Stimulated activated CD8-positive, alpha-beta memory T cell treated with anti-CD3 and anti-CD28 coated beads, Interleukin-4, amount 100 ng/mL, for 1 hour (primary cell): ENCODE results near the gene TTC33.
A peak's percentile ranks its signal among the peaks of the same experiment; 100 is the strongest.
"Not testable (repeated sequence)": the region's sequence is repeated elsewhere in the genome, so short reads cannot be mapped to it uniquely, and the experiment has no call there.

Experiments used
- DNase-seq, 2 donors: peaks; one replicate each; pipeline ENCODE4 v3.0.0-alpha.2; 2020; ENCODE audit warnings: low read depth in 2 of 2, low spot score in 1 of 2

Gene TTC33

GRCh38 chr5:40680741-40681362 is 74.9 kb downstream of the TTC33 start:
- no peak for DNase-seq

GRCh38 chr5:40679913-40680681 is 75.7 kb downstream of the TTC33 start, which contains the start of gene PTGER4:
TSS of gene PTGER4 (plus strand) at chr5:40679915. CDS start at chr5:40680994, 1,079 bp downstream.
- DNase-seq, result no peak

GRCh38 chr5:40679148-40679912 is 76.4 kb downstream of the TTC33 start:
- peak; percentile 84 to 91 for DNase-seq

DNA sequence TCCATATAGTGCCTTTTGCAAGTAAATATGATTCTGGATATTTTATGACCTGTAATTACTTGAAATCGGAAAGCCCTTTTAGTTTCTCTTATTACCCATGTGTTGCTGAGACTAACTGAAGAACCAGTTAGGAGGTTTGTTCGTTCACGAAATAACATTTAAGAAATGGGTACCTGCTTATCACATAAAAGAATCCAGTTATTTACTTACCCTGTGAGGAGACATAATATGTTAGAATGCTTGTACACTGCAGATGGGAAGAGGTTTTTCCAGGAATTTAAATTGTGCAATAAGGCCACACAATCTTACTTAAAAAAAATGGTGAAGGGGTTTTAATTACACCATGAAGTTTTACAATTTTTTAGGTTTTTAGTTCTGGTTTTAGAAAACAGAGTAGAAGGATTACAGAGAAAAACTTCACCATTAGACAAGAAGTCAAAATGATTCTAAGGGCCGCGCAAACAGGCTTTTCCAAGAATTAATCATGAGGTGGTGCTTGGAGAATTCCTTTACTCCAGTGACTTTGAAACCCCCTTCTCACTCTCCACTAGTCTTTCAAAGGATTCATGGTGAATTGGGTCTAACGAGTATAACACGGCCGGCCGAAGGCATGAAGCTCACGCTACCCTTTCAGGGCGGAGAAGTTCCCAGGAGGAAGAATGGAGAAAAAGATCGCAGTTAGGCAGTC is 77.2 kb downstream of the TTC33 start:
- no peak for DNase-seq

GRCh38 chr5:40678026-40678425 is 77.7 kb downstream of the TTC33 start:
- DNase-seq, result no peak

GRCh38 chr5:40677456-40677855 is 78.3 kb downstream of the TTC33 start:
- no peak for DNase-seq

GRCh38 chr5:40676613-40677343 is 79.0 kb downstream of the TTC33 start:
- DNase-seq, result no peak

- no peak for DNase-seq
Measured at GRCh38 chr5:40675396-40676133, 80.2 kb downstream of the TTC33 start.

DNA sequence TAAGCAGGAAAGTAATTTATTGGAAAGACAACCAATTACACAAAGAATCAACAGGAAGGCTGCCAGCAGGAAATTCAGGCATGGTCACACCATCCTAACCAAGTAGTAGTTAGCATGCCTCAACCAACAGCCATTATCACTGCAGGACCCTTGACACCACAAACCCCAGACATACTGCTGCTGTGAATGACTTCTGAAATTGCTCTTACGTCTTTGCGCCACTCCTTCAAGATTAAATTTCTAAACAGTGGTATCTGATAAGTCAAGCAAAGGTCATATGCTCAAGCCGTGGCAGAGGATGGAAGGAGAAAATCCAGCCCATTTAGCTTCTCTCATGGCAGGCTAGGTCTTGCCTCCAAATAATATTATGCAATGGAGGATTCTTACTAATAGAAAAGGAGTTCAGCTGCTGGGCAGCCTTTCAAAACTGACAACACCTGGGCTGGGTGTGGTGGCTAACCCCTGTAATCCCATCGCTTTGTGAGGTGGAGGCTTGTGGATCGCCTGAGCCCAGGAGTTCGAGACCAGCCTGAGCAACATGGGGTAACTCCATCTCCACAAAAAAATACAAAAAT is 81.0 kb downstream of the TTC33 start:
- DNase-seq, result no peak

- DNase-seq, result no peak
Measured at GRCh38 chr5:40672425-40672824, 83.3 kb downstream of the TTC33 start.

- DNase-seq, result no peak
Measured at GRCh38 chr5:40669606-40670390, 86.0 kb downstream of the TTC33 start.

- no peak for DNase-seq
Measured at GRCh38 chr5:40667161-40667663, 88.5 kb downstream of the TTC33 start.

DNA sequence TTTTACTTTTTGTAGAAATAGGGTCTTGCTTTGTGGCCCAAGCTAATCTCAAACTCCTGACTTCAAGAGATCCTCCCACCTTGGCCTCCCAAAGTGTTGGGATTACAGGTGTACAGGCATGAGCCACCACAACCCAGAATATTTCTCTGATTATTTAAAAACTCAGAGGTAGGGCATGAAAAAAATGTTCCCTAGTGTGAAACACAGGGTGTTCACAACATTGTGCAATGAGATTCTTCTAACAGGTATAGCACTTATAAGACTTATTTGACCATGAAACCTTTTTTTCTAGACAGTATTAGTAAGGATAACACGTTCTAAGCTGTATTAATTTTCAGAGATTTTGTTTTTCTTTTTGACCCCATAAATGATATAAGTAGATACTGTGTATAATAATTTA is 89.1 kb downstream of the TTC33 start:
- no peak for DNase-seq

DNA sequence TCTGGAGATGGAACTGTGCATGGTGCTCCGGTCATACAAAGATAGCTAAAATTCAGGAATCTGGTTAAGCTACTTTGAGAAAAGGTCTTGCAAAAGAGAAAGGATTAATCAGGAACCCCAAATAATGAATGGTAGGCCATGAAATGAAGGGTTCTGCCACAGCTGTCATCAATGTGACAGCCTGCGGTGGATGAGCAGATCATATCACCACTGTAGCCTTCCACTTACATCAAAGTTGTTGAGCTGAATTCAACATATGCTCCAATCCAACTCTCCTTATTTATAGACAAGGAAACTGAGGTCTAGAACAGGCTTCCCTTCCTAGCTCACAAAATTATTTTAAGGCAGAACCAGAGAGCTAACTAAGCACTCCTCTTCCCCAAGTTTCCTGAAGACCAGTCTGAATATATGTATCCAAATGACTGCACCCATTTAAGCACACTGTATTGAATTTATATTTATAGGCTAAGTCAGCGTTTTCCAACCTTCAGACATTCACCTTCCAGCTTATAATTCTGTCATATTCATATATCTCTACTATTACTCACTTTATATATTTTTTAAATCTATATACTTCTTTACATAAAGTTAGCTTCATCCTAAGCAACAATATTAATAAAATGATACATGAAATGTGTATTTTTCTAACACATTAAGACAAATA is 90.0 kb downstream of the TTC33 start:
- DNase-seq, result no peak

GRCh38 chr5:40660751-40661150 is 95.0 kb downstream of the TTC33 start:
- DNase-seq, result no peak

DNA sequence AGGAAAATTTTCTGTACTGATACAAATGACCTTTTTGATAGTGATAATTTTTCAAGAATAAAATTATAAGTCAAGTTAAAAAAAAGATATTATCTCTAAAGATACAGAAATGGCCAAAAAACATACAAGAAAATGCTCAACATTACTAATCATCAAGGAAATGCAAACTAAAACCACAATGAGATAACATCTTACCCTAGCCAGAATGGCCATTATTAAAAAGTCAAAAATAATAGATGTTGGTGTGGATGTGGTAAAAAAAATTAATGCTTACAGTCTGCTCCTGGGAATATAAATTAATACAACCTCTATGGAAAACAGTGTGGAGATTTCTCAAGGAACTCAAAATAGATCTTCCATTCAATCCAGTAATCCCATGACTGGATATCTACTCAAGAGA is 99.0 kb downstream of the TTC33 start:
- DNase-seq, result no peak

DNA sequence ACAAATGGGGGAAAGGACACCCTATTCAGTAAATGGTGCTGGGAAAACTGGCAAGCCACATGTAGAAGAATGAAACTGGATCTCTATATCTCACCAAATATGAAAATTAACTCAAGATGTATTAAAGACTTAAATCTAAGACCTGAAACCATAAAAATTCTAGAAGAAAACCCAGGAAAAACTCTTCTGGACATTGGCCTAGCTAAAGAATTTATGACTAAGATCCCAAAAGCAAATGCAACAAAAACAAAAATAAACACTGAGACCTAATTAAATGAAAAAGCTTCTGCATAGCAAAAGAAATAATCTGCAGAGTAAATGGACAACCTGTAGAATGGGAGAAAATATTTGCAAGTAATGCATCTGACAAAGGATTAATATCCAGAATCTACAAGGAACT is 99.7 kb downstream of the TTC33 start:
- DNase-seq, result not testable (repeated sequence)

- no peak for DNase-seq
Measured at GRCh38 chr5:40655138-40655537, 100.6 kb downstream of the TTC33 start.
